HG03025 (cell line): ENCODE results near the gene RIOX2.

Experiments used
- ATAC-seq: cut with Tn5 transposase; IDR thresholded peaks from one replicate; pipeline ENCODE4 v1.9.1; 2021; ENCODE audit warnings: mild to moderate bottlenecking, moderate library complexity; ENCODE audit not compliant: unreplicated experiment, low FRiP score

RIOX2 gene

DNA sequence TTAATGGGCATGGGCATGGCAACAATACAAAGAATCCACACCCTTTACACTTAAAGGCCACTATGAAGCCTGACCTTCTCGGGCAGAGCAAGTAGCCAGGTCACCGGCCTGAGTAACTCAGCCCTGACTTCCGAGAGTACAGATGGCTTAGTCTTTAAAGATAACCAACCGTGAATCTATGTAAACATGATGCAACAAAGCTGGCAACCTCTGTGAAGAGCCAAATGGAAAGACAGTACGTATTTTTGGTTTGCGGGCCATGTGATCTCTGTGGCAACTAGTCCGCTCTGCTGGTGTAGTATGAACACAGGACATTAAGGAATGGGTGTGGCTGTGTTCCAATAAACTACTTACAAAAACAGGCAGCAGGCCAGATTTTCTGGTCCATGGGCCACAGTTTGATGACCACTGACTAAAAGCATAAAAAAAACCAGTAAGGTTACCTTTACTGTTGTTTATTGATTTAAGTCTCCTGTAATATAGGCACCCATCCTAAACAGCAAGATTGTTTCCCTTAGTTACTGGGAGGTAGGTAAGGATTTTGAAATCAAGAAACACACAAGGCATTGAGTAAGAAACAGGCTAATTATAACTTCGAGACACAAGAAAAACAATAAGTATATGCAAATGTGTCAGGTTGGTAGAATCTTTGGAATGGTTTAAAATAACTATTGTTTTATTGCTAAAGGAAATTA lies 14.5 kb downstream of the RIOX2 start:
- no peak for ATAC-seq

GRCh38 chr3:97956051-97956450 lies 16.2 kb downstream of the RIOX2 start:
- ATAC-seq: no peak

DNA sequence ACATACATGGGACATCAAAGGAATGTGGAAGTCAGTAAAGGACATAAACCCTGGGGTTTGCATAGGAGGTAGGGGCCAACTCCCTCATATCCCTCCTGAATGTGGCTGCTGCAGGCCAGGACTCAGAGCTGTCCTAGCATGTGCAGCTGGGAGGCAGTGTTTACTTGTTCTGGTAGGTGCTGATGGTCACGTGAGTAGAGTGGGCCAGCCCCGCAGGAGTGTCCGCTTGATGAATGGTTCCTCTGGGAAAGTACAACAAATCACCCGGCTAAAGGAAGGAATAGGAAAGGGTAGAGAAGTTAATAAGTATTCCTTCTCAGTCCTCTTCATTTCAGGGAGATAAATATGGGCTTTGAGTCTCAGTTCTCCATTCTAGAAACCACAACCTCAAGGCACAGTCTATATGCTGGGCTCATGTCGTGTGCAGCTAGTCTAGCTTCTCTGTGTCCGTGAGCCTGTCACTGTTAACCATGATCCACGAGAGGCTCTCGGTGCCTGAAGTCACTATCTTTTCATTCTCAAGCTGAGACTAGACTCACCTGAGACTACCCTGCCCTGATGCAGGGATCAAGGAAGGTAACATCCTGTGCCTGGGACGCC lies 17.9 kb downstream of the RIOX2 start:
- no peak for ATAC-seq

- no peak for ATAC-seq
Measured at GRCh38 chr3:97952872-97953271, 19.4 kb downstream of the RIOX2 start.

- no peak for ATAC-seq
Measured at GRCh38 chr3:97952280-97952679, 20.0 kb downstream of the RIOX2 start.

DNA sequence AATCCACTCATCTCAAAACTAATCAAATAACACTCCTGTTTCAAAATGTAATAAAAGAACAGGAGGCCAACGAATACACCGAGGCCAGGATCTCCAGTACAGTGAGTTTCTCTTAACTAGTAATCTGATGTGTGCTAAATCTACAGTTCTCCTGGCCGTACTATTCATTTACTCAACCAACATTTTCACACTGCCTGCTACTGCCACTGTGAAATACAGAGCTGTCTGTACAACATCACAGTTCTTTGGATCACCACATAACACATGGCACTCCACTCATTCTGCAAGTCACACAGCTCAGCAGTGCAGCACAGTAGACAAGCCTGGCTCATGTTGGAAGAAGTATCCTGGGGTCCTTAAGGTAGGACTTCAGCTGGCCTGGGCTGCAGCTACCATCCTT lies 21.9 kb downstream of the RIOX2 start:
- ATAC-seq: no peak

- no peak for ATAC-seq
Measured at GRCh38 chr3:97949743-97950142, 22.5 kb downstream of the RIOX2 start.

DNA sequence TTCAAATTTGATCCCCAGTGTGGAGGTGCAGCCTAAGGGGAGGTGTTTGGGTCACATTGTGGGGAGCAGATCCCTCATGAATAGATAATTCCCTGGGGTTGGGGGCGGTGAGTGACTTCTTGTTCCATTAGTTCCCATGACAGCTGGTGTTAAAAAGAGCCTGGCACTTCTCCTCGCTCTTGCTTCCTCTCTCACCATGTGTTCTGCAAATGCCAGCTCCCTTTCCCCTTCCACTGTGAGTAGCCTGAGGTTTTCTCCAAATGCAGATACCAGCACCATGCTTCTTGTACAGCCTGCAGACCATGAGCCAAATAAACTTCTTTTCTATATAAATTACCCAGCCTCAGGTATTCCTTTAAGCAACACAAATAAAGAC lies 23.1 kb downstream of the RIOX2 start:
- ATAC-seq: no peak

GRCh38 chr3:97948351-97949109 lies 23.7 kb downstream of the RIOX2 start:
- no peak for ATAC-seq

- ATAC-seq: no peak
Measured at GRCh38 chr3:97942801-97943546, 29.3 kb downstream of the RIOX2 start.

GRCh38 chr3:97940034-97940433 lies 32.2 kb downstream of the RIOX2 start:
- ATAC-seq: no peak

DNA sequence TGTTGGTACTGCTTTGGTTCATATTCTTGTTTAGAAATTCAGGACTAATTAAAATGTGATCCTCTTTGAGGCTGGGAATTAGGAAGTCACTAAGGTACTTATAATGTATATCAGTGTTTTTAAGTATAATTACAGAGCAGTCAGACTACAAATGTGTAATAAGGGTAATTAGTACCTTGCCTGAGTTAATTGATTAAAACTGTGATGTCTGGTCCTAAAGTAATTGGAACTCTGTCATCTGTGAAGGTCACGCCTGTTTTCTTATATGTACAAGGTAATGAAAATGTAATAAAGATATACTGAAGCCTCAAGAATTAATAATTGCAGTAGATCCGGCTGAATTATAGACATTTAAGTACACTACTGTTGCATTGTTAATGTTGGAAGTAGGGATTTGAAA lies 32.8 kb downstream of the RIOX2 start:
- ATAC-seq: no peak

DNA sequence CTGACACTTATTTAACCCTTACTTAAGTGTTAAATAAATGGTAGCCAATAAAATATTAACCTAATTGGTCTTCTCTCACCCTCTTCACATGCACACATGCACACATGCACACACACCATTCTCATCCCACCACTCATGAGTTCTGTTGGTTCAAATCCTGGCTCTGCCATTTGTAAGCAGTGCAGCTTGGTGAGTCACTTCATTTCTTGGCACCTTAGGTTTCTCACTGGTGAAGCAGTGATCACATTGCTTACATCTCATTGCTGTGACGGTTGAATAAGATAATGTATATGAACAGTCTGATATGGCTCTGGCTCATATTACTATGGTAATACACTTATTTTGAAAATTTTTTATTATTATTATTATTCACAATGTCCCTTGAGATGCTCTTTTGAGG lies 33.8 kb downstream of the RIOX2 start:
- ATAC-seq: no peak

DNA sequence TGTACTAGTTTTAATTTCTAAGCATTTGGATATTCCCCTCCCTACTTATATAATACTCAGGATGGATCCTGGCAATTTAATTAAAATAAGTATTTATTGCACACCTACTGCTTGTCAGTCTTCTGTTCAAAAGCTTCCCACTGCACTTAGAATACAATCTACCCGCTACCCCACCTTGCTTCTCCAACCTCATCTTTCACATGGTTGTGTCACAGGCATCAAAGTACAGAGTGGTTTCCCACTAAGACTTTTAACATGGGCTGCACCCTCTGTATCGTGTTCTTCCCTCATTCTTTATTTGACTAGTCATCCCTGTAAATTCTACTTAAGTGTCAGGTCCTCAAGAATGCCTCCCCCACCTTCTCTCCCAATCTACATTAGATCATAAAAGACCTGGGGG lies 35.0 kb downstream of the RIOX2 start:
- ATAC-seq: no peak

DNA sequence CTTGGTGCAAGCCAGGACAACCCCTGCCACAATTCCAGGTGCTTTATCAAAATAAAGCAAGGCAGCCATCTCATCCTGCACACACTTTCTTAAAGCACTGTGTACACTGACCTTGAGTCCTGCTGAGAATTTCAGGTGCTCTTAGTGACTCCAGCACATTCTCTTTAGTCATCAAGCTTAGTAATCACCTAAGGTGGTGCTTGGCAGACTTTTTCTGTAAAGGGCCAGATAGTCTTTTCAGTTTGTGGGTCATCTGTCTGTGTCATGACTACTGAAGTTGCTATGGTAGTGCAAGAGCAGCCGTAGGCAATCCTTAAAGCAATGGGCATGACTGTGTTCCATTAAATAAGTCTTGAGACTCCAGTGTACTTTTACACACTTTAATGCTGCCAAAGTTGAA lies 36.4 kb downstream of the RIOX2 start:
- no peak for ATAC-seq

DNA sequence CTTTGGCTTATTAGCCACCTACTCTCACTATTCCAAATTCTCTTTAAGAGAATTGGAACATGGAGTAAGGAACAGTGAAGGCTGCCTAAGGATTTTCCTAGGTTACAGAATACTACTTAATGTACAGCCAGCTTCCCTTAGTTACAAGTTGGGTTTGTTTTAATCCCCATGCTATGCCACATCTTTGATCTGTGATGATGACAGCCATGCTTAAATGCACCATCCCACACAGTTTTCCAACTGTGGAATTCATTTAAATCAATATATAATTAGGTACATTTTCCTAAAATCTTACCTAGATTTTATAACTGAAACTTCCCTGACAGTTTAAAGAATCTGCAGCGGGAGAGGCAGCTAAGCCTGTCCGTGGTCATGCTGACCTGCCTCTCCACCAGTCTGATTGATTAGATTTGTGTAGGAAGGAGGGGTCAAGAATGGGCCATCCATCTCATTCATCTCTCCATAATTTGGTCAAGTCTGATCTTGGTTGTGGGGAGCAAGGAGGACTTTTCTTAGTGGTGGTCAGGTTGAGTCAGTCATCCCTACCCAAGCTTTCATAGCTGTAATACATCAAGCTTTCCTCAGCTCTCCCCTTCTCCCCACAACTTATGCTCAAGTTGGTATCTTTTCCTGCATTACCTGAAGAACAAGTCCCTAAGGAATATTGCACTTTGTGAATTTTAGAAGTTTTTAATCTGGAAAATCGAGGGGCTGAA lies 37.1 kb downstream of the RIOX2 start:
- ATAC-seq: no peak

DNA sequence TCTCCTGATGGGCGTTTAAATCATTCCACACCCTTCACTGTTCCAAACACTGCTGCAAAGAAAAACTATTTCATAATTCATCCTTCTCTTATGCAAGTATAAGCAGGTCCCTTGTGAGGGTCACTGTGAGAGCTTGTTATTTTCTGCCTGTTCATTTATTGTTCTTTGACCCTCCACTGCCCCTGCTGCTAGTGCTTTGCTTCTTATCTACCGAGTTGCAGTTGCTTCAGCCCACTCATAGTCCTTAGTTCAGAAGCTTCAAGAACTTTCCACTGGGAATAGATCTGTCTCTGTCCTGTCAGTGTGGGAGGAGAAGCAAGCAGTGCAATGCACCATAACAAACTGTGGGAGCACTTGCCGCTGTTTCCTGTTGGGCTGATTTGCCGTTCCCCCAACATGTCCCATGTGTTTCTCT lies 39.8 kb downstream of the RIOX2 start:
- ATAC-seq: no peak

GRCh38 chr3:97931218-97931617 lies 41.0 kb downstream of the RIOX2 start:
- no peak for ATAC-seq

DNA sequence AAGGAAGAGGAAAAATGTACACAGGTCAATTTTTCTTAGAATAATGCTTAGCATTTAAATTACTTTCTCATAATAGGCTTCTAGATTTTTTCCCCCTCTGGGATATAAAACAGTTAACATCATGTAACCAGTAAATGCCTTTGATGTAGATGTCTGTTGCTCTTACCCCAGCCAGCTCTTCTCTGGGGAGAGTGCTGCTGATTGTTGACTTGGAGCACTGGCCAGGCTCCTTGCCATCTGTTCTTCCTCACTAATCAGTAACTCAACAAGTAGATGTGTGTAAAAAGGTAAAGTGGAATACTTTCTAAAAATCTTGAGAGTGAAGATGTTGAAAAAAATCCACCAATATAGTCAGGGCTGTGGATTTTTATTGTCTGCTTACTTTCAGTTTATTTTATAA lies 42.2 kb downstream of the RIOX2 start:
- ATAC-seq: no peak

GRCh38 chr3:97928986-97929385 lies 43.2 kb downstream of the RIOX2 start:
- no peak for ATAC-seq

DNA sequence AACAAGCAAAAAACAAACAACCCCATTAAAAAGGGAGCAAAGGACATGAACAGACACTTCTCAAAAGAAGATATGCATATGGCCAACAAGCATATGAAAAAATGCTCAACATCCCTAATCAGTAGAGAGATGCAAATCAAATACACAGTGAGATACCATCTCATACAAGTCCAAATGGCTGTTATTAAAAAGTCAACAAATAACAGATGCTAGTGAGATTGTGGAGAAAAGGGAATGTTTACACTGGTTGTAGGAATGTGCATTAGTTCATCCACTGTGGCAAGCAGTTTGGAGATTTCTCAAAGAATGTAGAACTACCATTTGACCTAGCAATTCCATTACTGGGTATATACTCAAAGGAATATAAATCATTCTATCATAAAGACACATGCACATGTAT lies 44.5 kb downstream of the RIOX2 start:
- no peak for ATAC-seq
